Mesodermal cell (in vitro differentiated cells): ENCODE results near the gene B4GALNT2. TPM values are rescaled to one million over a fixed set of nuclear protein-coding genes. Genes with fewer than 3 reads are reported as not detected.
"Not testable (repeated sequence)": the region's sequence is repeated elsewhere in the genome, so short reads cannot be mapped to it uniquely, and the experiment has no call there.

Source experiments
- H3K27ac ChIP-seq: 2 replicates; pipeline ENCODE4 v1.7.0; 2013; ENCODE audit warnings: mild to moderate bottlenecking, low read depth, low read length, moderate library complexity; ENCODE audit not compliant: severe bottlenecking
- H3K36me3 ChIP-seq: 2 replicates; pipeline ENCODE4 v1.7.1; 2013; ENCODE audit warnings: mild to moderate bottlenecking, low read length, moderate library complexity; ENCODE audit not compliant: control insufficient read depth, insufficient read depth
- H3K4me1 ChIP-seq: one replicate; pipeline ENCODE4 v1.7.1; 2013; ENCODE audit warnings: mild to moderate bottlenecking, low read length; ENCODE audit not compliant: insufficient read depth, control insufficient read depth, poor library complexity, severe bottlenecking
- H3K4me3 ChIP-seq: 2 replicates; pipeline ENCODE4 v1.7.0; 2013; ENCODE audit warnings: low read length, control low read depth, mild to moderate bottlenecking; ENCODE audit not compliant: insufficient read depth, poor library complexity, severe bottlenecking; ENCODE audit errors: extremely low read depth
- H3K9me3 ChIP-seq: 2 replicates; pipeline ENCODE4 v1.7.1; 2013; ENCODE audit warnings: mild to moderate bottlenecking, low read length, moderate library complexity; ENCODE audit not compliant: control insufficient read depth
- WGBS, 2 experiments: methylation state at CpG; one replicate each; pipeline ENCODE4 v1.1.5; 2013; ENCODE audit warnings: missing lambda C conversion rate in 2 of 2; ENCODE audit not compliant: insufficient coverage in 2 of 2; 5-methylcytosine and 5-hydroxymethylcytosine counted together
- polyA plus RNA-seq, 2 experiments: library from polyadenylated mRNA; stranded (reverse); fragments of 50-300 nt; gene quantifications; one replicate each; pipeline ENCODE4 v1.2.3, GENCODE V29; 2013

B4GALNT2 gene
- polyA plus RNA-seq (2013, experiment 1 of 2), result not detected
- polyA plus RNA-seq (2013, experiment 2 of 2), result 0.15 TPM

- Histone ChIP-seq H3K27ac (no peak within 1 kb of the TSS), H3K9me3 (peaks cover 20% of the 10 kb centered on the region), H3K4me1 (no peaks in the 10 kb centered on the region), H3K36me3 (no peaks in the 10 kb centered on the region), H3K4me3 (peak within 1 kb of the TSS; percentile 40)
- WGBS, 2 experiments, result 3 to 4% methylated on average over 64 of the region's 65 CpGs
Measured at GRCh38 chr17:49132699-49133364, at the start of gene B4GALNT2. Gene B4GALNT2, plus strand, starts transcription at chr17:49132769. Its CDS starts 24 bp downstream, at chr17:49132793.

- not testable (repeated sequence) for H3K36me3 ChIP-seq, H3K27ac ChIP-seq, H3K4me1 ChIP-seq, H3K4me3 ChIP-seq, H3K9me3 ChIP-seq
- 80 to 83% methylated on average over 1 of the region's 2 CpGs for WGBS, 2 experiments
Measured at GRCh38 chr17:49085046-49085445, 47.5 kb upstream of the B4GALNT2 start.

GRCh38 chr17:49085565-49086315 is 46.8 kb upstream of the B4GALNT2 start:
- H3K36me3 ChIP-seq, result no peaks in the 10 kb centered on the region
- H3K9me3 ChIP-seq, result no peaks in the 10 kb centered on the region
- H3K27ac ChIP-seq, result no peak overlapping the region
- no peak overlapping the region for H3K4me3 ChIP-seq
- H3K4me1 ChIP-seq, result no peaks in the 10 kb centered on the region
- 86 to 98% methylated on average over 4 of the region's 5 CpGs for WGBS, 2 experiments

DNA sequence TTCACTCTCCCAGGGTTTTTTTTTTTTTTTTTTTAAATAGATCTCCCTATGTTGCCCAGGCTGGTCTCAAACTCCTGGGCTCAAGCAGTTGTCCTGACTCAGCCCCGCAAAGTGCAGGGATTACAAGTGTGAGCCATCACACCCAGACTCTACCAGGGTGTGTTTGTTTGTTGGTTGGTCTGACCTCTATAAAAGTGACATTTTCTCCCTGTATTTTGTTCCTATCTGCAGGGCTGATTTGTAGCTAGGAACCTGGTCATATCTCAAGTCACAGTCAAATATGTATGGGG is 46.3 kb upstream of the B4GALNT2 start:
- Histone ChIP-seq H3K36me3 (no peaks in the 10 kb centered on the region), H3K4me1 (no peaks in the 10 kb centered on the region), H3K9me3 (no peaks in the 10 kb centered on the region), H3K27ac (no peak overlapping the region), H3K4me3 (no peak overlapping the region)
- no CpG with 5 or more reads among the region's 1 CpG for WGBS, 2 experiments

DNA sequence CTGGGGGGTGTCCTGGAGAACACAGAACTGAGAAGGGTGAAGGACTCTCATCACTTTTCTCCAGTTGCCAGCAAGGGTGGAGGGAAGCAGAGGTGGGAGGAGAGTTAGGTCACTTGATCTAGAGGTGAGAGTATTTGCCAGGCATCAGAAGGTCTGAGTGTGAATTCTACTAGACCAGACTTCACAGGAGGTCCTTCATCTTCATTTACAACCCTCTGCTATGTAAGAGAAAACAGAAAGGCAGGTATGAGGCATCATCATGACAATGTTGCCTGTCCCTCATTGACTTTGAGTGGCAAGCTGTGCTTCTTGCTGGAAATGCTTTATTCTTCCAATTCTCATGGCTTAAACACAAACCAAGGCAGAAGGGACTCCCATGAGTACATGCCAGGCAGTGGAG is 45.9 kb upstream of the B4GALNT2 start:
- Histone ChIP-seq H3K4me3 (no peak overlapping the region), H3K27ac (no peak overlapping the region), H3K36me3 (no peaks in the 10 kb centered on the region), H3K4me1 (no peaks in the 10 kb centered on the region), H3K9me3 (no peaks in the 10 kb centered on the region)

DNA sequence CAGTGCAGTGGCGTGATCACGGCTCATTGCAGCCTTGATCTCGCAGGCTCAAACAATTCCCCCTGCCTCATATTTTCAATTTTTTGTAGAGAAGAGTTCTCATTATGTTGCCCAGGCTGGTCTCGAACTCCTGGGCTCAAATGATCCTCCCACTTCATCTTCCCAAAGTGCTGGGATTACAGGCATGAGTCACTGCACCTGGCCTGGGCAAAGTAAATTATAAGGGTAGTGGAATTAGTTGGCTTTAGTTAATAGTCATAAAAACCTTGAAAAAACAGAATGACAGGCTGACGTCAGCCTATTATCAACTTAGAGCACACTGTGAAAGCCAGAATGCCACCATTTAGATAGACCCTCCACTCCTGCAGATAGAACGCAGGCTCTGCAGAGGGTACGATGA is 43.5 kb upstream of the B4GALNT2 start:
- WGBS, 2 experiments, result 94 to 98% methylated on average over 6 of the region's 7 CpGs
- Histone ChIP-seq H3K4me1 (no peaks in the 10 kb centered on the region), H3K4me3 (no peak overlapping the region), H3K27ac (no peak overlapping the region), H3K36me3 (no peaks in the 10 kb centered on the region), H3K9me3 (no peaks in the 10 kb centered on the region)

GRCh38 chr17:49090878-49091594 is 41.5 kb upstream of the B4GALNT2 start:
- H3K9me3 ChIP-seq, result no peaks in the 10 kb centered on the region
- WGBS, 2 experiments, result 82 to 96% methylated on average over 7 to 8 of the region's 10 CpGs
- no peaks in the 10 kb centered on the region for H3K4me1 ChIP-seq
- H3K4me3 ChIP-seq, result no peak overlapping the region
- H3K36me3 ChIP-seq, result no peaks in the 10 kb centered on the region
- no peak overlapping the region for H3K27ac ChIP-seq

GRCh38 chr17:49093131-49093530 is 39.4 kb upstream of the B4GALNT2 start:
- Histone ChIP-seq H3K36me3 (no peaks in the 10 kb centered on the region), H3K27ac (no peak overlapping the region)
- 91 to 100% methylated on average over 3 to 4 of the region's 10 CpGs for whole genome bisulfite sequencing, 2 experiments

DNA sequence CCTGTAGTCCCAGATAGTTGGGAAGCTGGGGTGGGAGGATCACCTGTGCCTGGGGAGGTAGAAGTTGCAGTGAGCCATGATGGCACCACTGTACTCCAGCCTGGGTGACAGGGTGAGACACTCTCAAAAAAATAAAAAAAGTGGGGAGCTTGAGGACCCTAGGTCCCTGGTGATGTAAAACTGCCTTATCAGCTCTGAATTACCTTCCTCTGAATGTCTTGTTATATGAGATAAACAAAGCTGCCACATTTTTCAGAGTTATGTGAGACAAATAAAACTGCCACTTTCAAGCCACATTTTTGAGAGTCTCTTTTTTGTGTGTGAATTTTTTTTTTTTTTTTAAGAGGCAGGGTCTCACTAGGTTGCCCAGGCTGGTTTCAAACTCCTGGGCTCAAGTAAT is 32.0 kb upstream of the B4GALNT2 start:
- Histone ChIP-seq H3K4me3 (no peak overlapping the region), H3K9me3 (no peaks in the 10 kb centered on the region), H3K27ac (peak overlapping the region; percentile 72), H3K36me3 (no peaks in the 10 kb centered on the region), H3K4me1 (peaks cover 24% of the 10 kb centered on the region)

More at GRCh38 chr17:49093131-49093530, 39.4 kb upstream of the B4GALNT2 start:
- H3K4me3 ChIP-seq, result no peak overlapping the region
- H3K9me3 ChIP-seq, result no peaks in the 10 kb centered on the region
- no peaks in the 10 kb centered on the region for H3K4me1 ChIP-seq

- WGBS, 2 experiments, result 72 to 87% methylated on average over 3 of the region's 4 CpGs
- no peaks in the 10 kb centered on the region for H3K36me3 ChIP-seq
- H3K27ac ChIP-seq, result peak overlapping the region; percentile 72
- no peaks in the 10 kb centered on the region for H3K9me3 ChIP-seq
- H3K4me1 ChIP-seq, result peaks cover 29% of the 10 kb centered on the region
- H3K4me3 ChIP-seq, result no peak overlapping the region
Measured at GRCh38 chr17:49101054-49101534, 31.5 kb upstream of the B4GALNT2 start.

GRCh38 chr17:49103360-49103759 is 29.2 kb upstream of the B4GALNT2 start:
- not testable (repeated sequence) for H3K4me3 ChIP-seq, H3K27ac ChIP-seq, H3K9me3 ChIP-seq, H3K36me3 ChIP-seq
- 77 to 100% methylated on average over 8 to 10 of the region's 14 CpGs for WGBS, 2 experiments
- peaks cover 49% of the 10 kb centered on the region for H3K4me1 ChIP-seq
